ENCODE data around the gene MPV17L2. TPM values are rescaled to one million over a fixed set of nuclear protein-coding genes. Genes with fewer than 3 reads are reported as not detected.
A peak's percentile ranks its signal among the peaks of the same experiment; 100 is the strongest.

MPV17L2 gene
- polyA plus RNA-seq, 2 of the 4 experiments (the other 2 are of a cell fraction): 8.3 to 13.9 TPM

DNA sequence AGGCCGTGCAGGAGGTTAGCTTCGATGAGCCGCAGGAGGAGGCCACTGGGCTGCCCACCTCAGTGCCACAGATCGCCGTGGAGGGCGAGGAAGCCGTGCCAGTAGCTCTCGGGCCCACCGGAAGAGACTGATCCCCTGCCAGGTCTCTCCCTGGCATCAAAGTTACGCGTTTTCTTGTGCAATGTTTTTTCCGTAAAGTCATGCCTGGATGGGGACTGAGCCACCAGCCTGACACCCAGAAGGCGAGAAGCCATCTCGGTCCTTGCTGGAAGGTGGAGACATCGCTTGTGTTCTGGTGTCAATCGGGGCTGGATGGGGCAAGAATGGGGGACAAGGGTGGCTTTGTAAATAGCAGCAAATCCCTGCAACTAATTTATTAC is 43.4 kb upstream of the MPV17L2 start (continued):
- TF ChIP-seq HOXB5 (CRISPR knock-in tag; IDR thresholded peaks at IDR 0.05): no peak

DNA sequence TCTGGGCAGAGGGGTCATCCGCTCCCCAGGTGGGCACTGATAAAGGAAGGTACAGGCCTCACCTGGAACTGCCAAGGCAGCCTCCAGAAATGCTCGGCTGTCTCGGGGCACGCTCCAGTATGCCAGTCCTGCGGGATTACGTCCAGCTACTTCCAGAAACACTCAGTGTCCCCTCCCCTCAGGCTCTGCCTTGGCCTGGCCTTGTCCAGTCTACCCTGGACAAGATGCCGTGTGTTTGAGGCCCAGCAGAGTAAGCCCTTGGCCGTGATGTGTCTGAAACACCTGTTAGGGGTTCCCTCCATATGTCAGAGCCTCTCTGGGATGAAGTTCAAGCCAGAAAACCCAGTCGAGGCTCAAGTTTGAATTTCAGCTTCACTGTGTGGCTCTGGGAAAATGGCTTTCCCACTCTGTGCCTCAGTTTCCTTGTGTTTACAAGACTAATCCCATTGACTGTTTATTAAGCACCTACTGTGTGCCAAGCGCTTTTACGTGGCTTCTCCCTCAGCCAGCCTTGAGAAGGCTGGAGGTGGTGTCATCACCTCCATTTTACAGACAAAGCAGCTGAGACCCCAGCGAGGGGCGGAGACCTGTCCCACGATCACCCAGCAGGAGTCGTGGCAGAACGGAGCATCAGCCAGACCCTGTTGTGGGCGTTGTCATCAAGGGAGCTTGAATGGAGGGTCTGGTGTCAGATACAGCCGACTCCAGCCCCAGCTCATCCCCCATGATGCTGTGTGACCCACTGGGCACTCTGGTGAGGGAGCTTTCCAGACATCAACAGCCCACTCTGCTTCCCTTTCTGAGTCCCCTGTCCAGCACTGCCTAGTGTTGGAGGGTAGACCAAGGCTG is 42.0 kb upstream of the MPV17L2 start:
- no peak overlapping the region; the same call in 2 of the 3 replicates for H3K4me3 ChIP-seq
- FAIRE-seq (no peak), DNase-seq (ENCODE audit: low read depth in 1 of 2, low spot score in 1 of 2) (no peak), ATAC-seq (no peak)
- H3K4me2 ChIP-seq: peak overlapping the region; percentile 86
- H3K4me1 ChIP-seq: peaks cover 14% of the 10 kb centered on the region
- peak overlapping the region; percentile 85 to 95 for H3K27ac ChIP-seq
- CTCF ChIA-PET: interaction anchor here (0.6 to 2.4 kb wide), 13 partner anchors 8 to 218 kb away, joined by 3 to 10 read pairs (median 5); partner anchors contain the start of gene CCDC124
- WGBS (ENCODE audit: missing lambda C conversion rate): 92% methylated on average over 12 of the region's 18 CpGs
- no peaks in the 10 kb centered on the region for H3K9me3 ChIP-seq
- POLR2A ChIA-PET: interaction anchor here (0.6 kb wide), 1 partner anchor 13 kb away, joined by 3 read pairs; no protein-coding TSS in a partner anchor
- TF ChIP-seq JUN (IDR thresholded peaks at IDR 0.05): no peak
- no peak for TF ChIP-seq TFCP2L1 (CRISPR knock-in tag; IDR thresholded peaks at IDR 0.05)
- TF ChIP-seq HEYL (CRISPR knock-in tag; IDR thresholded peaks at IDR 0.05): no peak
- TF ChIP-seq KDM1A (IDR thresholded peaks at IDR 0.05; ENCODE audit: low read depth): no peak
- TF ChIP-seq POLR2AphosphoS2 (conservative IDR thresholded peaks at IDR 0.05; ENCODE audit: low read length): no peak
- TF ChIP-seq, protein P1, sequence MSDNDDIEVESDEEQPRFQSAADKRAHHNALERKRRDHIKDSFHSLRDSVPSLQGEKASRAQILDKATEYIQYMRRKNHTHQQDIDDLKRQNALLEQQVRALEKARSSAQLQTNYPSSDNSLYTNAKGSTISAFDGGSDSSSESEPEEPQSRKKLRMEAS (IDR thresholded peaks at IDR 0.05): no peak
- no peak for TF ChIP-seq CBX2 (IDR thresholded peaks at IDR 0.05; ENCODE audit: borderline replicate concordance, low read depth)

DNA sequence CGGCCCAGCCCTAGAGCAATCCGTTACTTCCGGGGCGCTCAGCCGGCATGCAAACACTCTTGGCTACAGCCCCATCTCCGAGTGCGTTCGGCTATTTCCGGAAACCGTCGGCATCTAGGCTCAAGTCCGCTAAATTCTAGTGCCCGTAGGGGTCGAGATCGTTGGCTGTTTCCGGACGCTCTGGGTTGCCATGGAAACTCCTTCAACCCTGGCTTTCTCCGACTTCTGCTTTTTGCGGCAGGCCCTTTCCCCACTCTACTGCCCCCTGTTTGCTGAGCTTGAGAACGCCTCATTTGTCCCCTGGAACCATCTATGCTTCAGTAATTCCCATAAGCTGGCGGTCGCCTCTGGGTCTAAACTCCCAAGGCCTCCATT is 40.6 kb upstream of the MPV17L2 start:
- ChIA-PET POLR2A (interaction anchor here (0.6 to 1.3 kb wide), 6 partner anchors 9 to 131 kb away, joined by 3 to 6 read pairs (median 3); no protein-coding TSS in a partner anchor), CTCF (interaction anchor here (0.6 to 2.3 kb wide), 12 partner anchors 9 to 220 kb away, joined by 3 to 8 read pairs (median 4); partner anchors contain the start of gene CCDC124)
- peak overlapping the region; percentile 59 for H3K4me3 ChIP-seq
- H3K4me1 ChIP-seq: peaks cover 24% of the 10 kb centered on the region
- peak overlapping the region; percentile 86 for H3K4me2 ChIP-seq
- H3K9me3 ChIP-seq: no peaks in the 10 kb centered on the region
- WGBS (ENCODE audit: missing lambda C conversion rate): 3% methylated on average over 21 of the region's 22 CpGs
- ATAC-seq (peak; percentile 70 to 82), FAIRE-seq (no peak), DNase-seq (ENCODE audit: low read depth in 1 of 2, low spot score in 1 of 2) (peak; percentile 91 to 96)
- H3K27ac ChIP-seq: peak overlapping the region; percentile 85 to 95
- TF ChIP-seq, protein P2, sequence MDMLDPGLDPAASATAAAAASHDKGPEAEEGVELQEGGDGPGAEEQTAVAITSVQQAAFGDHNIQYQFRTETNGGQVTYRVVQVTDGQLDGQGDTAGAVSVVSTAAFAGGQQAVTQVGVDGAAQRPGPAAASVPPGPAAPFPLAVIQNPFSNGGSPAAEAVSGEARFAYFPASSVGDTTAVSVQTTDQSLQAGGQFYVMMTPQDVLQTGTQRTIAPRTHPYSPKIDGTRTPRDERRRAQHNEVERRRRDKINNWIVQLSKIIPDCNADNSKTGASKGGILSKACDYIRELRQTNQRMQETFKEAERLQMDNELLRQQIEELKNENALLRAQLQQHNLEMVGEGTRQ (IDR thresholded peaks at IDR 0.05): no peak
- TF ChIP-seq RARB (CRISPR knock-in tag; IDR thresholded peaks at IDR 0.05) (no peak), RFX5 (IDR thresholded peaks at IDR 0.05) (peak; percentile 46; the same call in 1 of the 2 replicates), TP53 (CRISPR knock-in tag; IDR thresholded peaks at IDR 0.05) (no peak), HOXB5 (CRISPR knock-in tag; IDR thresholded peaks at IDR 0.05) (no peak), FOXS1 (CRISPR knock-in tag; IDR thresholded peaks at IDR 0.05) (no peak), MAFK (IDR thresholded peaks at IDR 0.05; ENCODE audit: partially characterized antibody) (no peak), ZSCAN20 (CRISPR knock-in tag; IDR thresholded peaks at IDR 0.05) (no peak), ZFP36 (IDR thresholded peaks at IDR 0.05; ENCODE audit: borderline replicate concordance, partially characterized antibody) (no peak), SREBF2 (IDR thresholded peaks at IDR 0.05) (no peak), RAD21 (conservative IDR thresholded peaks at IDR 0.05 in 1 of 2, IDR thresholded peaks at IDR 0.05 in 1 of 2) (peak in 1 of 2 experiments; percentile 23; a peak in 1 of 5 replicates), EHF (CRISPR knock-in tag; IDR thresholded peaks at IDR 0.05) (no peak), RCOR1 (IDR thresholded peaks at IDR 0.05; ENCODE audit: low read depth, low read length) (no peak), POLR2AphosphoS2 (conservative IDR thresholded peaks at IDR 0.05; ENCODE audit: low read length) (no peak), HDAC2 (IDR thresholded peaks at IDR 0.05) (no peak), NR3C1 (IDR thresholded peaks at IDR 0.05) (no peak), JUN (IDR thresholded peaks at IDR 0.05) (peak in 1 of 2 experiments; percentile 46; a peak in 2 of 5 replicates), KDM1A (IDR thresholded peaks at IDR 0.05; ENCODE audit: low read depth) (no peak)
- TF ChIP-seq, protein P3, sequence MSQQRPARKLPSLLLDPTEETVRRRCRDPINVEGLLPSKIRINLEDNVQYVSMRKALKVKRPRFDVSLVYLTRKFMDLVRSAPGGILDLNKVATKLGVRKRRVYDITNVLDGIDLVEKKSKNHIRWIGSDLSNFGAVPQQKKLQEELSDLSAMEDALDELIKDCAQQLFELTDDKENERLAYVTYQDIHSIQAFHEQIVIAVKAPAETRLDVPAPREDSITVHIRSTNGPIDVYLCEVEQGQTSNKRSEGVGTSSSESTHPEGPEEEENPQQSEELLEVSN (IDR thresholded peaks at IDR 0.05; ENCODE audit: borderline replicate concordance, low read depth): no peak
- TF ChIP-seq, protein P4, sequence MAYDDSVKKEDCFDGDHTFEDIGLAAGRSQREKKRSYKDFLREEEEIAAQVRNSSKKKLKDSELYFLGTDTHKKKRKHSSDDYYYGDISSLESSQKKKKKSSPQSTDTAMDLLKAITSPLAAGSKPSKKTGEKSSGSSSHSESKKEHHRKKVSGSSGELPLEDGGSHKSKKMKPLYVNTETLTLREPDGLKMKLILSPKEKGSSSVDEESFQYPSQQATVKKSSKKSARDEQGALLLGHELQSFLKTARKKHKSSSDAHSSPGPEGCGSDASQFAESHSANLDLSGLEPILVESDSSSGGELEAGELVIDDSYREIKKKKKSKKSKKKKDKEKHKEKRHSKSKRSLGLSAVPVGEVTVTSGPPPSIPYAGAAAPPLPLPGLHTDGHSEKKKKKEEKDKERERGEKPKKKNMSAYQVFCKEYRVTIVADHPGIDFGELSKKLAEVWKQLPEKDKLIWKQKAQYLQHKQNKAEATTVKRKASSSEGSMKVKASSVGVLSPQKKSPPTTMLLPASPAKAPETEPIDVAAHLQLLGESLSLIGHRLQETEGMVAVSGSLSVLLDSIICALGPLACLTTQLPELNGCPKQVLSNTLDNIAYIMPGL (CRISPR knock-in tag; IDR thresholded peaks at IDR 0.05; ENCODE audit: borderline replicate concordance): no peak
- TF ChIP-seq, protein P5, sequence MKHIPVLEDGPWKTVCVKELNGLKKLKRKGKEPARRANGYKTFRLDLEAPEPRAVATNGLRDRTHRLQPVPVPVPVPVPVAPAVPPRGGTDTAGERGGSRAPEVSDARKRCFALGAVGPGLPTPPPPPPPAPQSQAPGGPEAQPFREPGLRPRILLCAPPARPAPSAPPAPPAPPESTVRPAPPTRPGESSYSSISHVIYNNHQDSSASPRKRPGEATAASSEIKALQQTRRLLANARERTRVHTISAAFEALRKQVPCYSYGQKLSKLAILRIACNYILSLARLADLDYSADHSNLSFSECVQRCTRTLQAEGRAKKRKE (CRISPR knock-in tag; IDR thresholded peaks at IDR 0.05; ENCODE audit: low read depth): no peak
- TF ChIP-seq, protein P6, sequence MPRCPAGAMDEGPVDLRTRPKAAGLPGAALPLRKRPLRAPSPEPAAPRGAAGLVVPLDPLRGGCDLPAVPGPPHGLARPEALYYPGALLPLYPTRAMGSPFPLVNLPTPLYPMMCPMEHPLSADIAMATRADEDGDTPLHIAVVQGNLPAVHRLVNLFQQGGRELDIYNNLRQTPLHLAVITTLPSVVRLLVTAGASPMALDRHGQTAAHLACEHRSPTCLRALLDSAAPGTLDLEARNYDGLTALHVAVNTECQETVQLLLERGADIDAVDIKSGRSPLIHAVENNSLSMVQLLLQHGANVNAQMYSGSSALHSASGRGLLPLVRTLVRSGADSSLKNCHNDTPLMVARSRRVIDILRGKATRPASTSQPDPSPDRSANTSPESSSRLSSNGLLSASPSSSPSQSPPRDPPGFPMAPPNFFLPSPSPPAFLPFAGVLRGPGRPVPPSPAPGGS (IDR thresholded peaks at IDR 0.05): 0 out of 3 replicates have a peak, but pooled peaks have one; percentile 5
- TF ChIP-seq, protein P7, sequence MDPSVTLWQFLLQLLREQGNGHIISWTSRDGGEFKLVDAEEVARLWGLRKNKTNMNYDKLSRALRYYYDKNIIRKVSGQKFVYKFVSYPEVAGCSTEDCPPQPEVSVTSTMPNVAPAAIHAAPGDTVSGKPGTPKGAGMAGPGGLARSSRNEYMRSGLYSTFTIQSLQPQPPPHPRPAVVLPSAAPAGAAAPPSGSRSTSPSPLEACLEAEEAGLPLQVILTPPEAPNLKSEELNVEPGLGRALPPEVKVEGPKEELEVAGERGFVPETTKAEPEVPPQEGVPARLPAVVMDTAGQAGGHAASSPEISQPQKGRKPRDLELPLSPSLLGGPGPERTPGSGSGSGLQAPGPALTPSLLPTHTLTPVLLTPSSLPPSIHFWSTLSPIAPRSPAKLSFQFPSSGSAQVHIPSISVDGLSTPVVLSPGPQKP (IDR thresholded peaks at IDR 0.05; ENCODE audit: low read depth, low read length): no peak

All from A549 (cell line).